Suprapubic skin (tissue), 3 donors: ENCODE results near the gene EXT2.

ENCODE experiments used
- EP300 ChIP-seq: sonication (generic); formaldehyde crosslinking; IDR thresholded peaks from one replicate; pipeline ENCODE4 v1.6.1; 2017; ENCODE audit warnings: antibody characterized with exemption
- POLR2A ChIP-seq, 2 donors: fragments of 450-650 bp; IDR thresholded peaks; one replicate each; pipeline ENCODE4 v1.6.1; 2017; ENCODE audit warnings: antibody characterized with exemption in 2 of 2, mild to moderate bottlenecking in 2 of 2, moderate library complexity in 2 of 2
- TF ChIP-seq, protein P1 (sequence below), 2 donors: fragments of 200-600 bp in 1 of 2; fragments of 450-650 bp in 1 of 2; sonication (generic) in 1 of 2; IDR thresholded peaks; one replicate each; pipeline ENCODE4 v1.5.1; 2016 to 2019; ENCODE audit warnings: antibody characterized with exemption in 2 of 2, mild to moderate bottlenecking in 1 of 2, moderate library complexity in 1 of 2

DNA sequence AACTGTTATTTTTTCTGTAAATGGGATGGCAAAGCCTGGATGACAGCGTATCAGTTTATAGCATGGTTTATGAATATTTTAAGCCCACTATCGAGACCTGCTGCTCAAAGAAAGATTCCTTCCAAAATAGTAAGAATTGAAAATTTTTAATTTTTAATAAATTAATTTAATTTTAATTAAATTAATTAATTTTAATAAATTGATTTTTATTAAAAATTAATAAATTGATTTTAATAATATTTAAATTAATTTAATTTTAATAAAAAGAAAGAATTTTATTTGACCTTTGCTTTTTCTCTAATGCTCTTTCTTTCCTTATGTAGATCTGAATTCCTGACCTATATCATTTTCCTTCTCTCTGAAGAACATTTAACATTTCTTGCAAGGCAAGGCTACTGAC lies 62.9 kb downstream of the EXT2 start:
- no peak for TF ChIP-seq POLR2A (IDR thresholded peaks at IDR 0.05)
- TF ChIP-seq EP300: no peak
- TF ChIP-seq, protein P1, sequence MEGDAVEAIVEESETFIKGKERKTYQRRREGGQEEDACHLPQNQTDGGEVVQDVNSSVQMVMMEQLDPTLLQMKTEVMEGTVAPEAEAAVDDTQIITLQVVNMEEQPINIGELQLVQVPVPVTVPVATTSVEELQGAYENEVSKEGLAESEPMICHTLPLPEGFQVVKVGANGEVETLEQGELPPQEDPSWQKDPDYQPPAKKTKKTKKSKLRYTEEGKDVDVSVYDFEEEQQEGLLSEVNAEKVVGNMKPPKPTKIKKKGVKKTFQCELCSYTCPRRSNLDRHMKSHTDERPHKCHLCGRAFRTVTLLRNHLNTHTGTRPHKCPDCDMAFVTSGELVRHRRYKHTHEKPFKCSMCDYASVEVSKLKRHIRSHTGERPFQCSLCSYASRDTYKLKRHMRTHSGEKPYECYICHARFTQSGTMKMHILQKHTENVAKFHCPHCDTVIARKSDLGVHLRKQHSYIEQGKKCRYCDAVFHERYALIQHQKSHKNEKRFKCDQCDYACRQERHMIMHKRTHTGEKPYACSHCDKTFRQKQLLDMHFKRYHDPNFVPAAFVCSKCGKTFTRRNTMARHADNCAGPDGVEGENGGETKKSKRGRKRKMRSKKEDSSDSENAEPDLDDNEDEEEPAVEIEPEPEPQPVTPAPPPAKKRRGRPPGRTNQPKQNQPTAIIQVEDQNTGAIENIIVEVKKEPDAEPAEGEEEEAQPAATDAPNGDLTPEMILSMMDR (IDR thresholded peaks at IDR 0.05): no peak
